Measurements from ENCODE around the gene FNDC1.
"Not testable (repeated sequence)": the region's sequence is repeated elsewhere in the genome, so short reads cannot be mapped to it uniquely, and the experiment has no call there.

FNDC1 gene

GRCh38 chr6:159169193-159169555 lies at the start of gene FNDC1:
Gene FNDC1, plus strand, starts transcription at chr6:159169400. Its CDS starts 197 bp downstream, at chr6:159169597.
- ATAC-seq, result peak; percentile 77
- H3K9me3 Mint-ChIP-seq, result no peaks in the 10 kb centered on the region
- no peak within 1 kb of the TSS for H3K27ac Mint-ChIP-seq
- H3K4me3 Mint-ChIP-seq, result peak within 1 kb of the TSS; percentile 70
- H3K27me3 Mint-ChIP-seq, result peaks cover 92% of the 10 kb centered on the region
- peaks cover 35% of the 10 kb centered on the region for H3K4me1 Mint-ChIP-seq
- no peaks in the 10 kb centered on the region for H3K36me3 Mint-ChIP-seq

DNA sequence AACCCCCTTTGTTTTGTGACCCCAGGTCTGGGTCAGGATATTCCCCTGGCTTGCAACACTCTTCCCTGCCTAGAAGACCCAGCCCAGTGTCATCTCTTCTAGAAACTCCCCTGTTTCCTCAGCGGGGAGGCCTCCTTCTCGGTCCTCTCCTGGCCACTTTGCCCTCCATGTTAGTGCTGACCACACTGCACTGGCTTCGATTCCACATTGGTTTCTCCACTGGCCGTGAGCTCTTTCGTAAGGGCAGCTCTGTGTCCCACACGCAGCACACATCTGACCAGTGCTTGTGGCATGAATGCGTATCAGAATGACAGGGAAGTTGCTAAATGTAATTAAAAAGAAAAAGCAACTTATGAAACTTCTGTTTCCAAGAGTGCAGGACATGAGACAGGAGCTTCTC lies 49.4 kb upstream of the FNDC1 start:
- no peaks in the 10 kb centered on the region for H3K27me3 Mint-ChIP-seq
- peaks cover 82% of the 10 kb centered on the region for H3K4me1 Mint-ChIP-seq
- H3K36me3 Mint-ChIP-seq, result peaks cover 6% of the 10 kb centered on the region
- peaks cover 3% of the 10 kb centered on the region for H3K9me3 Mint-ChIP-seq
- ATAC-seq, result no peak
- no peak overlapping the region for H3K4me3 Mint-ChIP-seq
- peak overlapping the region; percentile 92 for H3K27ac Mint-ChIP-seq

GRCh38 chr6:159121486-159121885 lies 47.7 kb upstream of the FNDC1 start:
- no peaks in the 10 kb centered on the region for H3K27me3 Mint-ChIP-seq
- H3K27ac Mint-ChIP-seq, result peak overlapping the region; percentile 22
- H3K4me1 Mint-ChIP-seq, result peaks cover 73% of the 10 kb centered on the region
- H3K36me3 Mint-ChIP-seq, result peaks cover 6% of the 10 kb centered on the region
- H3K9me3 Mint-ChIP-seq, result peaks cover 3% of the 10 kb centered on the region
- no peak overlapping the region for H3K4me3 Mint-ChIP-seq
- no peak for ATAC-seq

GRCh38 chr6:159122453-159122852 lies 46.7 kb upstream of the FNDC1 start:
- Mint-ChIP-seq H3K4me1 (peaks cover 73% of the 10 kb centered on the region), H3K4me3 (no peak overlapping the region), H3K36me3 (peaks cover 6% of the 10 kb centered on the region), H3K27ac (peak overlapping the region; percentile 16), H3K9me3 (peaks cover 2% of the 10 kb centered on the region), H3K27me3 (no peaks in the 10 kb centered on the region)
- no peak for ATAC-seq

DNA sequence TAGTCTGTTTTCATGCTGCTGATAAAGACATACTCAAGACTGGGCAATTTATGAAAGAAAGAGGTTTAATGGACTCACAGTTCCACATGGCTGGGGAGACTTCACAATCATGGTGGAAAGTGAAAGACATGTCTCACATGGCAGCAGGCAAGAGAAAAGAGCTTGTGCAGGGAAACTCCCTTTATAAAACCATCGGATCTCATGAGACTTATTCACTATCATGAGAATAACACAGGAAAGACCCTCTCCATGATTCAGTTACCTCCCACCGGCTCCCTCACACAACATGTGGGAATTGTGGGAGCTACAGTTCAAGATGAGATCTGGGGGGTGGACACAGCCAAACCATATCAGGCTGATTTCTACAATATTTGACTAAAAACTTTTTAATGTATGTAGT lies 45.4 kb upstream of the FNDC1 start:
- not testable (repeated sequence) for H3K9me3 Mint-ChIP-seq, ATAC-seq, H3K27me3 Mint-ChIP-seq, H3K4me3 Mint-ChIP-seq, H3K36me3 Mint-ChIP-seq
- H3K27ac Mint-ChIP-seq, result peak overlapping the region; percentile 16
- H3K4me1 Mint-ChIP-seq, result peaks cover 65% of the 10 kb centered on the region

- no peak for ATAC-seq
- Mint-ChIP-seq H3K4me1 (peaks cover 60% of the 10 kb centered on the region), H3K36me3 (no peaks in the 10 kb centered on the region), H3K9me3 (no peaks in the 10 kb centered on the region), H3K4me3 (no peak overlapping the region), H3K27ac (no peak overlapping the region), H3K27me3 (no peaks in the 10 kb centered on the region)
Measured at GRCh38 chr6:159125014-159125609, 44.1 kb upstream of the FNDC1 start.

DNA sequence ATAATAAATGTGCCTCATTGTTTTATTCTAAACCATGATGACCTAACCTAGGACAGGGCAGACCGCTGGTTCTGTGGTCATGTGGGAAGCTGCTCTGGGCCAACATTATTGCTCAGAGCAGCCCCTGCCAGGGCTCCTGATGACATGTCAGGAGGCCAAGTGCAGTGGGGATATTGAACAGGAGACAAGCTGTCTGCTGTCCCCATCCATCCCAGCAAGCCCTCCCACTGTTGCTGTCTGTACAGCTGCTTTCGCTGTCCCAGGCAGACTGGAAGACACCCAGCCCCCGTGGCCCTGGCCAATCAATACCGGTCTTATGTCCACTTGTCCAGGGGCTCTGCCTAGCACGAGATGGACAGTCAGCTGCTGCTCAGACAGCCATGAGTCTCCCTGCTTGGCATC lies 43.2 kb upstream of the FNDC1 start:
- Mint-ChIP-seq H3K4me3 (no peak overlapping the region), H3K27ac (peak overlapping the region; percentile 82), H3K27me3 (no peaks in the 10 kb centered on the region), H3K9me3 (no peaks in the 10 kb centered on the region), H3K36me3 (no peaks in the 10 kb centered on the region), H3K4me1 (peaks cover 57% of the 10 kb centered on the region)
- ATAC-seq, result no peak

DNA sequence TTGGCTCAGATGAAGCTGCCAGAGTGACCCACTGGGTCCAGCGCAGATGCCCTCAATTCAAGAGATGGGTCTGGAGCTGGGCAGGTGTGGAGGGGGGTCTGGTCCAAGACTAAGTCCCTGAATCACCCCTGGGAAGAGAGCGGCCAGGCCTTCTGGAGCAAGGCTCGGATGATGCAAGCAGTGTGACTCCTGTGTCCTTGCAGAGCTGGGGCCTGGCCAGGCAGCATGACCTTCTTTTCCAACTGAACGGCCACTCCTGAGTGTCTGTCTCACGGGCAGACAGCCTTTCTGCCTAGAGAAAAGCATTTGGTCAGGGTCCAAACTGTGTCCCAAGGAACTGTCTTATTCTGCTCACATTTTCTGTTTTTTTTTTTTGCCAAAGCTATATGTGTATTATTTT lies 42.6 kb upstream of the FNDC1 start:
- Mint-ChIP-seq H3K27me3 (no peaks in the 10 kb centered on the region), H3K4me3 (no peak overlapping the region), H3K9me3 (no peaks in the 10 kb centered on the region), H3K36me3 (no peaks in the 10 kb centered on the region), H3K27ac (peak overlapping the region; percentile 82), H3K4me1 (peaks cover 57% of the 10 kb centered on the region)
- ATAC-seq, result no peak

- H3K27ac Mint-ChIP-seq, result peak overlapping the region; percentile 82
- peak; percentile 31 for ATAC-seq
Measured at GRCh38 chr6:159127701-159128100, 41.5 kb upstream of the FNDC1 start.

GRCh38 chr6:159128978-159129377 lies 40.2 kb upstream of the FNDC1 start:
- H3K4me1 Mint-ChIP-seq, result peaks cover 56% of the 10 kb centered on the region
- ATAC-seq, result no peak
- no peaks in the 10 kb centered on the region for H3K9me3 Mint-ChIP-seq
- no peaks in the 10 kb centered on the region for H3K36me3 Mint-ChIP-seq
- H3K4me3 Mint-ChIP-seq, result no peak overlapping the region
- H3K27me3 Mint-ChIP-seq, result no peaks in the 10 kb centered on the region
- peak overlapping the region; percentile 82 for H3K27ac Mint-ChIP-seq

More at GRCh38 chr6:159127701-159128100, 41.5 kb upstream of the FNDC1 start:
- Mint-ChIP-seq H3K9me3 (no peaks in the 10 kb centered on the region), H3K36me3 (no peaks in the 10 kb centered on the region), H3K4me3 (no peak overlapping the region), H3K4me1 (peaks cover 57% of the 10 kb centered on the region), H3K27me3 (no peaks in the 10 kb centered on the region)

GRCh38 chr6:159130846-159131245 lies 38.4 kb upstream of the FNDC1 start:
- peaks cover 63% of the 10 kb centered on the region for H3K4me1 Mint-ChIP-seq
- H3K36me3 Mint-ChIP-seq, result no peaks in the 10 kb centered on the region
- H3K27ac Mint-ChIP-seq, result peak overlapping the region; percentile 82
- no peaks in the 10 kb centered on the region for H3K27me3 Mint-ChIP-seq
- no peak overlapping the region for H3K4me3 Mint-ChIP-seq
- H3K9me3 Mint-ChIP-seq, result no peaks in the 10 kb centered on the region
- no peak for ATAC-seq

- Mint-ChIP-seq H3K27me3 (no peaks in the 10 kb centered on the region), H3K4me1 (peaks cover 54% of the 10 kb centered on the region), H3K27ac (peak overlapping the region; percentile 82), H3K4me3 (no peak overlapping the region), H3K9me3 (no peaks in the 10 kb centered on the region), H3K36me3 (no peaks in the 10 kb centered on the region)
- no peak for ATAC-seq
Measured at GRCh38 chr6:159131709-159132108, 37.5 kb upstream of the FNDC1 start.

GRCh38 chr6:159132664-159133063 lies 36.5 kb upstream of the FNDC1 start:
- Mint-ChIP-seq H3K27me3 (no peaks in the 10 kb centered on the region), H3K9me3 (no peaks in the 10 kb centered on the region), H3K36me3 (no peaks in the 10 kb centered on the region), H3K27ac (peak overlapping the region; percentile 82), H3K4me1 (peaks cover 44% of the 10 kb centered on the region), H3K4me3 (no peak overlapping the region)
- ATAC-seq, result no peak

- Mint-ChIP-seq H3K36me3 (no peaks in the 10 kb centered on the region), H3K9me3 (no peaks in the 10 kb centered on the region), H3K4me1 (peaks cover 36% of the 10 kb centered on the region), H3K27me3 (no peaks in the 10 kb centered on the region), H3K27ac (peak overlapping the region; percentile 82), H3K4me3 (no peak overlapping the region)
- peak; percentile 80 for ATAC-seq
Measured at GRCh38 chr6:159134701-159135364, 34.4 kb upstream of the FNDC1 start.

GRCh38 chr6:159137676-159138075 lies 31.5 kb upstream of the FNDC1 start:
- Mint-ChIP-seq H3K9me3 (peaks cover 3% of the 10 kb centered on the region), H3K4me1 (peaks cover 21% of the 10 kb centered on the region), H3K27ac (no peak overlapping the region), H3K4me3 (no peak overlapping the region), H3K36me3 (no peaks in the 10 kb centered on the region), H3K27me3 (no peaks in the 10 kb centered on the region)
- no peak for ATAC-seq

DNA sequence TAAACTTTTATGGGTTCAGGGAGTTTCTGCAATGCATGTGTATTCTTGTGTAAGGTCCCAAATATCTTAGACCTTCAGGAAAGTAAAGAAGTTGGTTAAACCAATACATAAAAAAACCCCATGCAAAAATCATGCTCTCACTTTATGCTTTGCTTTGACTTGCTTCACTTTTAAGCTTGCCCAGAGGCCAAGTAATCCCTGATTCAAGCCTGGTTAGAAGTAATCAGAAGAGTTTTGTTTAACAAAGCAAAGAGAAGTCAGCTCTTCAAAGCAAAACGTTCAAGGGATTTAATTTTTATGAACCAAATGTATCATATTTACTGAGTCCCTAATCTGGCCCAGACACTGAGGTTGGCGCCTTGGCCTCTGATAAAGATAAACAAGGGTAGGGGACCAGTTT lies 26.7 kb upstream of the FNDC1 start:
- H3K36me3 Mint-ChIP-seq, result no peaks in the 10 kb centered on the region
- H3K27ac Mint-ChIP-seq, result no peak overlapping the region
- H3K4me3 Mint-ChIP-seq, result no peak overlapping the region
- H3K4me1 Mint-ChIP-seq, result no peaks in the 10 kb centered on the region
- H3K9me3 Mint-ChIP-seq, result peaks cover 9% of the 10 kb centered on the region
- no peak for ATAC-seq
- no peaks in the 10 kb centered on the region for H3K27me3 Mint-ChIP-seq
